Stimulated activated CD4-positive, alpha-beta T cell treated with anti-CD3 and anti-CD28 coated beads, Interleukin-15, amount 100 ng/mL, for 24 hours (primary cell): ENCODE measurements around the gene CEP112.

Experiments used
- DNase-seq: peaks from one replicate; pipeline ENCODE4 v3.0.0-alpha.2; 2020

The CEP112 gene

DNA sequence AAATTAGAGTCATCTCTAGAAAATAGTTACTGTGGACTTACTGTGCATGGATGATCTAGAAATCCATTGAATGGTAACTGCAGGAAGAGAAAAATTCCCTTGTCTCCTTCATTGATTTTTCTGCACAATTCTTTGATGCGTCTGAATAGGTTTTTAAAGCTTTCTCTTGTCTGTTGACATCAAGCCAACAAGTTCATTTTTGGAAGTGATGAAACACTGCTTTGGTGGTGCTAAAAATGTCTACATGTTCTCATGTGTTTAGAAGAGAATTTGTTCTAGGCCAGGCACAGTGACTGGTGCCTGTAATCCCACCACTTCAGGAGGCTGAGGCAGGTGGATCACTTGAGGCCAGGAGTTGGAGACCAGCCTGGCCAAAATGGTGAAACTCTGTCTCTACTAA is 573.4 kb downstream of the CEP112 start:
- no peak for DNase-seq

DNA sequence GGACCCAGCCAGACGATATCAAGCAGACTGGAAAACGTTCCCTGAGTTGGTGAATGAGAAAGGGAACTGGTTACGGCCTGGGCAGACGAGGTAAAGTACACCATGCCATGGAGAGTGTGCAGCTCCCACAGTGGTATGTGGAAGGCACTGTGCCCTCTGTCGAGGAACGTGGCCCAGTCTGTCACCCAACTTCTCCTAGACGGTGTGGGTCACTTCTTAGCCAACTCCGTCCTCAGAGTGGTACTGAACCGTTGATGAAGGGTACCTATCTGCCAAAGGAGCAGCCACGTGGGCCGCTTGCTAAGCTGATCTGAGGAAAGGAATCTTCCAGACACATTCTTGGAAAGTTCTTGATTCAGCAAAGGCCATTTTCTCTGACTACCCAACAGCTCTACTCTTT is 574.4 kb downstream of the CEP112 start:
- DNase-seq = no peak

DNA sequence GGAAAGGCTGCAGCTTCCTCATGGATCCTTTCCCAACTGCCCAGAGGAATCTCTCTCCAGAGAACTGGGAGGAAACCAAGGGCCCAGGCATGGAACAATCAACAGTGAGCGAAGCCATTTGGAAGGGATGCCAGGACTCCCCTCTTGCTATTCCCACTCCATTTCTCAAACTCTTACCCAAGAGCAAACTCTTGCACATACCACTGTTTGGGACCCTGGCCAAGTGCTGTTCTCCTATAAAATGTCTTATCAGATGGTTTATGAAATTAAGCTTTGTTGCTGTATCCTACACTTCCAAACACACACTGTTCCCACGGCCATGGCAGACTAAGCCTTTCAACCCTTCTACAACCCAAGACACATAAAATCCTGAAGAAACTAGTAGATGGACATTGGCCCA is 582.2 kb downstream of the CEP112 start:
- DNase-seq = no peak

DNA sequence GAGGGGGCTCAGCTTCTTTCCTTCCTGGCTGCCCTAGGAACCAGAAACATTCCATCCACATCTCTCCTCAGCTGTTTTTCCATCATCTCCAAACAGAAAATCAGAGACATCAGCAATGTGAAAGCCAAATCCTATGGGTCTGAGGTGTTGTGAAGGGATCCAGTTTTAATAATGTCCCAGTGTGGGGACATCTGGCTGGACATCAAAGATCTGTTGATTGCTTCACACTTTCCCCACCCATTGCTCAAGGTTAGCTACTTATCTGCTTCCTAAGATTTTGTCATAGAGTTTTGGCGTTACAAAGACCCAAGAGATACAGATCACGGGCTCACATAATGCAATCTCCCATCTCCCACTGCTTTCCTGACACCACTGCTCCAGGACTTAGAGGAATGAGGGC is 582.6 kb downstream of the CEP112 start:
- DNase-seq = no peak

DNA sequence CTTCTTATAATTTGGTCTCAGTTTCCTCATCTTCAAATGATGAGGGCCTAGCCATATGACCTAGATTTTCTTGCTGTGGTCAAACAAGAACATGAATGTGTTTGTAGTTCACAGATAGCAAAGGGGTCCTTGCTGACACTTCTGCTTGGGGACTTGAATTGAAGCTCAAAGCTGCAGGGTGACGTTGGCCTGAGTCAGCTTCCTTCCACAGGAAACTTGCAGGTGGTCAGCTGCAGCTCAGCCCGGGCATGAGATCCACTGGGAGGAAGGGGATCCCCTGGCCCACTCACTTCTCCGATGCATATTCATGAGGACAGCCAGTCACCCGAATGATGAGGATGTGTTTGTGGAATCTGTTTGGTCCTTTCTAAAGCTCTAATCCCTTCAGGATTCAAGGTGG is 587.9 kb downstream of the CEP112 start:
- DNase-seq = no peak

DNA sequence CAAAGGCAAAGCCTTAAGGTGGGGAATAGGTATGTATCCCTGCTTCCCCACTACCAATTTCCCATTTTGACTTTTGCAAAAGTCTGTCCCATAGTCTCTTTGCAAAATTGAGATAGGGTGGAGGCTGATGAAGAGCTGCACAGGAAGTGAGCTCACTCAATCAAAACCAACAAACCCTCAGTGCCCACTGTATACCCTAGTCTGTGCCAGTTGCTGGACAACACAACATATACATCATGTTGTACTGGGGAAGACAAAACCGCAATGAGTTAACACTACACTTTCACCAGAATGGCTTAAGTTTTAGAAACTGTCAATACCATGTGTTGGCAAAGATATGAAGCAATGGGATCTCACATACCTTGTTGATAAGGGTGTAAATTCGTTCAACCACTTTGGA is 590.1 kb downstream of the CEP112 start:
- no peak for DNase-seq

DNA sequence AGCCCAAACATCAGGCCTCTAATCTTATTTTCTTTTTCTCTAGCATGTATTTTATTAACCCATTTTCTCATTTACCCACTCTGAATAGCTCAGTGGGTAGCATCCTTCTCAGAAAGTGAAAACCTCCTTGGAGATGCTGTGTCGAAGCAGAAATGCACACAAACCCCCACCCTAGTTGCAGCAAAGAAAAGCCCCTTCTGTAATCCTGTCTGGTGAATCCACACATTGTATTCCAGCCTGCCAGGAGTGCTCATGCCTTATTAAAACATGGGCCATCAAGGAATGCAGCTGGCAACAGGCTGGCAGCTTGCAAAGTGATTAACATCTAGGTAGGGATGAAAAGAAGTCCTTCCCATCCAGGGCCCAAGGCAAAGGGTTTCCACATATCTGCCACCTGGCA is 590.8 kb downstream of the CEP112 start:
- no peak for DNase-seq

DNA sequence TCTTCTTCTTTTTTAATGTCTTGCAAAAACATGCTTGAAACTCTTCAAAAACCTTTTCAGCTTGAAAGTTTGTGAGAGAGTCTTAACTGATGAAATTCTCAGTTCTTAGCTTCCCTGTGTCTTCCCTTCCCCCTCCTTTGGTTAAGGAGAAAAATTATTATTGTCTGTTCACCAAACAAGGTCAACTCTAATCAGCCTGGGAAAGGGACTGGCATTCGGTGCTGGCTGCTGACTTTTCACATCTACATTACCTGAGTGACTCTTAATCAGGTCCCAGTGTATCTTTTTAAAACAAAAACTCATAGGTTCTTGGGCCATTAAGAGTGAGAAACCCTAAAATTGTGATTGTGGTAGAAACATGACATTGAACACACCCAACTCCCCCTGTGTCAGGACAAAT is 591.4 kb downstream of the CEP112 start:
- DNase-seq = no peak

DNA sequence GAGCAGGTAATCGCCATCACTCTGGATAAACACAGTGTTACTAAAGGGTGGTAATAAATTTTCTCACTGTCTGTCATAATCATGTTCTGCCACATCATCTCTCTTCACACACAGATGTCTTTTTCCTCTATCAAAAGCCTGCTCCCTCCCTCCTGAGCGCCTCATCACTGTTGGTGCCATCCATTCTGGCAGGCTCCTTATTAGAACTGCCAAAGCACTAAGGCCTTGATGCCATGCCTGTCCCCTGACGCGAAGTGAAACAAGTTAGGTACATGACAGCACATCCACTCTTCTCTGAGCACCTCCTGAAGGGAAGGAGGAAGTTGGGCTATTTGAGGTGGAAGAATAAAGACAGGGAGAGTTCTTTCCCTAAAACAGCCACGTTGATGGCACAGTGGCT is 592.3 kb downstream of the CEP112 start:
- no peak for DNase-seq

DNA sequence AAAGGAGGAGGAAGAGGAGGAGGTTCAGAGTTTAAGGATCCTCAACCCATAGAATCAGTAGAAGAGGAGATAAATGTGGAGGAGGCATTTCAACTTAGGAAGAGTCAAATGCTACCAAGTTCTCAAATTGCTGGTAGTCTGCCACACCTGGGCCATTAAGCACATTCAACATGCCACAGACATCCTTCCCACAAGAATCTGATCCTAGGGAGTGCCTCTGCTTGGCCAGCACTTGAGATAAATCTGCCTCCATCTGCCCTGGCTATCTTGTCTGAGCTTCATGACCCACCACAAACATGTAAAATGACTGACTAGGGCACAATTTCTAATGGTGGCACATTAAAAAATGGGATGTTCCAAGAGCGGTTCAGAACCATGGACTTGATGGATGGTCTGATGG is 593.2 kb downstream of the CEP112 start:
- DNase-seq = no peak

DNA sequence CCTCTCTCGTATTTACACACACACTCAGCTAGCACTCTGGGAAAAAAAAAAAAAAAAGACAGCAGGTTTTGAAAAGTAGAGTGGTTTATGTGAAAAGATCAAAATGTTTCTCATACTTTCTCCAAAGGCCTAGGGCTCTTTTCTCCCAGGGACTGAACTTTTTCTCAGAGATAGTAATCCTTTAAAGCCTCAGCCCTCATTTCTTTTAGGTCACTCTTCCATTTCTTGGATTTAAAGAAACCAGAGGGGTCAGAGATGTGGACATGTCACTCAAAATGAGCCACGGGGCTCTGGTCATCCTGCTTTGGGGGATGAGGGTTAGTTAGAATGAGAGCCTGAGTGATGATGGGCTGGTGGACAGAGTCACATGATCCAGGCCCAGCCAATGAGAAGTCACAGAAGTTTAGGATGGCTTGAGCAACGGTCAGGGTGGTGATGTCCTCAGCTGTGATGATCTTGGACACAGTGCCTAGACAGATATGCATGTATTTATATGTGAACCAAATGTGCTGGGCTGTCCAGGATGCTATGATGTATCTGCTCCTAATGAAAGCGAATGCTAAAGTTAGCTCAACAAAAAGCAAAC is 596.8 kb downstream of the CEP112 start:
- no peak for DNase-seq

DNA sequence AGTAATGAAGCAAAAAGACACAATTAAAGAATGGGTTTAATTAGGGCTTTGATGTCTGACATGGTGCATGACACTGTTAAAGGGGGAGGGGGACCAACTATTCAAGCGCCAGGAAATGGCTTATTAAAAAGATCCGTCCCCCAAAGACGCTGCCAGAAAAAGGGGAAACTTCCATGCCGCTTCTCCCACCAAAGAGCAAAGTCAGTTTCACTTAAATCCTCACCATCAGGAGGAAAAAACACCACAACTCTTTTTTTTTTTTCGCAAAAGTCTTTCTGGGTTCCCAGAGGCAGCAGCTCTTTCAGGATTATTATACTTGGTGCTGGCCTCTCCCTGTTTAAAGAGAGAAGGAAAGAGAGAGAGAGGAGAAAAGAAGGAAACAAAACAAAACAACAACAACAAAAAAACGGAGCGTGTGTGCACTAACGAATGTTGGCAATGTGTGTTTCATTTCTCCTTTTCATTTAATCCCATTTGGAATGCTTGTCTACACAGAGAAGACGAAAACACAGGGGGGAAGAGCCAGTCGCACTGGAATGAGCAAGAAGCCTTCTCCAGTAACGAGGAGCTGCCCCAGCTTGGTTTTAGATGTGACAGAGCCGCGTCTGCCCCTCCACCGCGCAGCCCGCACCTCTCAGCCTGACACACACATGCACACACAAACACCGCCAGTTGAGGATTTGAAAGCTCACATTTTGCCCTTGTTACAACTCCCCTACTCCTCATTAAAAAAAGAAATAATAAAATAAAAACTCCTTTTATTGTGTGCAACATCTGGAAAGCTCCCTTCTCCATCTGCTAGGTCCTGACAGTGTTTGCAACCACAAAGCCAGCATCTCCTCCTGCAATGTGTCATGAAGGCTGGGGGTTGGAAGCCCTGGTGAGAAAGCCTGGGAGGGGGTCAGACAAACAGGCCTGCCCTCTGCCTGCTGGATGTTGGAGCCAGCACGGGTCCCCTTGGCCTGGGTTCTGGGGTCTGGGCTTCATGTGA is 597.8 kb downstream of the CEP112 start:
- peak; percentile 36 for DNase-seq

DNA sequence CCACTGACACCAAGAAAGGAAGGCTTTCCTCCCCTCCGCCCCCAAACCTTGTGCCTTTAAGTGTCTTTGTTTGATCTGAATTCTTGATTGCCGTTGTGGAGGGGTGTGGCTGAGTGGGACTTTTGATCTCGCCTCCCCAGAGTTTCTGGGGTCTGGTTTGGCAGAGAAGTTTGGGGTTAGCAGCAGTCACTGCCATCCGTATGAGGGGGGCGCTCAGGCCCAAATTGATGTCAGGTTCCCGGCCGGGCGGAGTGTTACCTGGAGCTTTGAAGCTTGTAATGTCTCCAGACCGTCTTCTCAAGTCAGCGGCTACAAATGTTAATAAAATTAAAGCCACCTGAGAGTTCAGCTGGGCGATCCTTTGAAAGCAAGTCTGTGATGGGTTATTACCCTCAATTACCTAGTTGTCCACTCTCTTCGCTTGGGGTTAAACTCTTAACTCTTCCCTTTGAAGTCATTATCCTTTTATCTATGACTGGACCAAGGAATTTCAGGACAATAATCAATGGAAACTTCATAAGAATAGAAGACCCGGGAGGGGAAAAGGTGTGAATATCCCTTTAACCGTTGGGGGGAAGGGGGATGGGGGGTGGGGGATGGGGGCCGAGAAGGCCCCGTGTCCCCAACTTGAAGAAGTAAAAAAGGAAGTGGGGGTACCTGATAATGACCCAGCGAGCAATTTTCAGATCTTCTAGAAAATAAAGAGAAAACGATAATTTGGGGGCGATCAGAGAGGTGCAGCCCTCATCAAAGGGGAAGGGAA is 598.7 kb downstream of the CEP112 start:
- DNase-seq = no peak

DNA sequence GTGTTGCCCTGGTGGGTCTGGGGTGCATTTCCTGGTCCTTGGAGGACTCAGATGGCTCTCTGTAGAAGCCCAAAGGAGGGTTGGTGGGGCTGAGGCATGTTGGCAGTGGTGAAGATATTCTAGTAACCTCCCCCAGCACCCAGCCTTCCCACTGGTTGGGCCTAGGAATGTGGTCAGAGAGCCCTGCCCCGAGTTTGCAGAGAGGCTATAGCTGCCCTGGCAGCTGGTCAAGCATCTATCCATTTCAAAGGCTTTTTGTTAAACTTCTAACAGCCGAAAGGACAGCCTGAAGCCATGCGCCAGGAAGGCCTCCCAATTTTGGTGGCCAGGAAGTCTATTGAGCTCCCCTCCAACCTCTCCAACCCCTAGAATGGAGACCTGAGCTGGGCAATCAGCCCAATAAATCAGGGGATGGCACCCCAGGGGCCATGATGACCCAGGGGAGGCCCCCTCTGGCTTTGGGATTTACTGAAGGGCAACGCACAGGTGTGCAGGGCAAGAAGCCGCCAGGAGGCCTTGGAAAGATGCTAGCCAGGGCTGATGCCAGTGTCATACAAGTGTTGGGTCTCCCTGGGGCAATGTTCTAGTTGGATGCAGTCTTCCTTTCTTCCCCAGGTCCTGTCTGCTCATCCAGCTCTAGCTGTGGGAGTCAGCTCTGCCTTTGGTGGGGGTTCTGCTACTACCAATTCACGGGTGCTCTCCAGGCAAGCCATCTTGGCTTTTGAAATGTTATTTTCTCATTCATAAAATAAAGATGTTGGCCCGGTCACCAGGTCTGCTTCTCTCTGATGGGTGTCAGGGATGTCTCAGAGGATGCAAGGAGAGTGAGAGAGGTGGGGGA is 599.6 kb downstream of the CEP112 start:
- DNase-seq = no peak

DNA sequence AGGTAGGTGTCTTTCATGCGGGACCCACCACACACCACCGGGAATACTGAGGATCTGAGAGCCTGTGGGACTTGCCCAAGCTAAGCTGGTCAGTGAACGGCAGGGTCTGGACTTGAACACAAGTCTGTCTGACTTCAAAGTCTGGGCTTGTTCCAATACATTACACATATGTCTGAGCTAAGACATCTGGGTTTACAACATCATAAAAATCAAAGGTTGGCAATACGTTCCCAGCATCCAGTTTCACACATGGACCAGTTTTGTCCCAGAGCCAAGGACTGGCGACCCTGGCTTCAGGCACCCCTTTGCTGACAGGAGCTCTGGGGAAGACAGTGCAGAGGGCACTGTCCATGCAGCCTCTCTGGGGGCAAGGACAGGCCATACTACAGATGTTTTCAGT is 602.6 kb downstream of the CEP112 start:
- DNase-seq = no peak

DNA sequence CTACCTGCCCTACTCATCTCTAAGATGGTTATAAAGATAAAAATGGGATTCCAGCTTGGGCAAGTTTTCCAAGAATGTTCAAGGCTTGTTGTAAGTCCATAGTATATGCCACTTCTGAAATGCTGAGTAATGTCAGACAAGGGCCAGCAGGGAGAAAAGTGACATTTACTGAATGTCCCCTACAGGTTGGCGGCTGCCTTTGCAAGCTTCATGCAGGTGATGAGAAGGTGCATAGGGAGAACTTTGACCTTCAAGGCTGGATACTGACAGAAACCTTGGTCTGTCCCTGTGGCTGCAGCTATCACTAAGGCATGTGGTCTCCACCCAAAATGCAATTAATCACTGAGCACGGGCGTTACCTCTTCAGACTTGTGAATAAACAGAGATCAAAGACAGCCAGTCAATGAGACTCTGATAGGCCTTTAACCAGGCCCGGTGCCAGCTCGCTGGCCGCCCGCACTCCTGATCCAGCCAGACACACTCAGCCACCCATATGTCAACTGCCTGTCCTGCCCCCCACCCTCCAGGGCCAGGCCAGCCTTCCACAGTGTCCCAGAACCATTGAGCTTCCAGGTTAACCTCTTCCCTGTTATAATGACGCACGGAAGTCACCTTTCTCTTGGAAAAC is 603.6 kb downstream of the CEP112 start:
- no peak for DNase-seq

DNA sequence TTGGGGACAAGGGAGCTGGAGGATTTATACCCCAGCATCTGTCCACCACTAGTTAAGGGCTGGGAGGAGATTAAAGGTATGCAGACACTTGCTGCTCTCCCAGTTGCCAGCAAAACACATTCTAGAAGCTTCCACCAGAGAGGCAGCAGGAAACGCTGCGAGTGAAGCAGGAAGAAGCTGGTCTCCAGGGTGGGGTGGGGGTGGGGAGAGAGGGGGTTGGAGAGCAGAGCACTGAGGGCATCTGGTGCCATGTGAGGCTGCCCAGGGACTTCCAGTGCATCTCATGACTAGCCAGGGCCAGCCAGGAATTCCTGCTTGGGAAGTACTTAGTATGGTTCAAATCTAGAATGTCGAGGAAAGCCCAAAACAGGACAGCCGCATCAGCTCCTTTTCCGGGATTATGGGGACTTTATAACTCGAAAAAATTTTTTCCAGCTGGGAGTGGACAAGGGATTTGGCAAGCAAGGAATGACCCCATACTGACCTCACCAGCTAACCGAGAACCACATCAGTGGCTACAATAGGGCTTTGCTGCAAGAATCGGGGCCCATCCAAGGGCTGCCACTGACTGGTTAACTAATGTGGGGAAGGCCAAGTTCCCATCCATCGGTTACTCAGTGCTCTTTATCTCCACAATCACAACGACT is 604.3 kb downstream of the CEP112 start:
- no peak for DNase-seq

DNA sequence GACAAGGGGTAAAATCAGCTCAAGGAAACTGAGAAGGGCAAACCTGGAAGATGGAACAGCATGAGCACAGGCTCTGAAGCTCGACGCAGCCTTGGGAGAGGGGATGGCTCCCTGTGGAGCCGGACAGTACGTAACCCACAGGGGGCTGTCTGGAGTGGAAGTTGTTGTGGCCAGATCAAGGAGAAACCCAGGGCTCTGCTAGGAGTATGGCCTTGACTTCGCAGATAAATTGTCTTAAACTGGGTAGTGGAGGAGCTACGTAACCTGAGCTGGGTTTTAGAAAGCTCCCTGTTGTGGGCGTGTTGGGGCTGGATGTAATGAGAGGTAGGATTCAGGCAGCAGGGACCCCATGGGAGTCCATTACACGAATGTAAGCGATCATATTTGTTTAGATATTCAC is 605.0 kb downstream of the CEP112 start:
- no peak for DNase-seq
